GM19023 (cell line): ENCODE data around the gene SERINC3.
"Not testable (repeated sequence)": the region's sequence is repeated elsewhere in the genome, so short reads cannot be mapped to it uniquely, and the experiment has no call there.

Experiments
- ATAC-seq: cut with Tn5 transposase; IDR thresholded peaks from one replicate; pipeline ENCODE4 v1.9.1; 2021; ENCODE audit warnings: mild to moderate bottlenecking, moderate library complexity; ENCODE audit not compliant: unreplicated experiment

SERINC3 gene

GRCh38 chr20:44521484-44522481 lies at the start of gene SERINC3:
Gene SERINC3 (minus strand): TSS chr20:44522070. CDS start chr20:44521951, 119 bp downstream.
- peak; percentile 98 for ATAC-seq

- no peak for ATAC-seq
Measured at GRCh38 chr20:44571362-44571988, 49.6 kb upstream of the SERINC3 start.

DNA sequence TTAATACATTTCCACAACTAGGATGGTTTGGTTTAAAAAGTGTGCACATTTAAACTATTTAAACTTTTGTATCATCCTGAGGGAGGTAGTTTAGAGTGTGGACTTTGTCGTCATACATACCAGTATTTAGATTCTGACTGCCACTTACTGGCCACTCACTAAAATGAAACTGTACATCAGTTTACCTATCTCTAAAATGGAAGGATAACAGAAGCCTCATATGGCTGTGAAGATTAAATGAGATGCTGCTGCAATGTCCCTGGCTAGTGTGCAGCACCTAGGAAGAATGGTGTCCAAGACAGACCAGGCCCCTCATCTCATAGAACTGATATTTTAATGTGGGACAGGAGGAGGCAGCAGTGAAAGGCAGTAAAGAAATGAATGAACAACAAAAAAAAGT lies 48.5 kb upstream of the SERINC3 start:
- ATAC-seq: no peak

DNA sequence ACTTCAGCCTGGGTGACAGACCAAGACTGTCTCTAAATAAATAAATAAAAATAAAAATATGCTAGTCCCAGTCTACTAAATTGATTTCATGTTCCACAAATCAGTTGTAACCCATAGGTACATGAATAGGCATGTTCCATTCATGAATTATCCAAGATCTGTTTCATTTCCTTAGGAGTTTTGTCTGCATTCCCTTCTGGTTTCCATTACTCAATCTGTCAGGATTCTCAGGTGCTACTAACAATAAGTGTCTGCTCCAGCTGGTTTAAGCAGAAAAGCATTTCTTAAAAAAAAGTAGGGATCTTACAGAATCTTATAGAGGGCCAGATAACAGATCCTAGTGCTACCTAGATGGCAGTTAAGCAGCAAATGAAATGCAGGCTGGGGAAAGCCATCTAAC lies 44.9 kb upstream of the SERINC3 start:
- no peak for ATAC-seq

- no peak for ATAC-seq
Measured at GRCh38 chr20:44566018-44566417, 44.1 kb upstream of the SERINC3 start.

GRCh38 chr20:44561876-44562275 lies 40.0 kb upstream of the SERINC3 start:
- ATAC-seq: no peak

DNA sequence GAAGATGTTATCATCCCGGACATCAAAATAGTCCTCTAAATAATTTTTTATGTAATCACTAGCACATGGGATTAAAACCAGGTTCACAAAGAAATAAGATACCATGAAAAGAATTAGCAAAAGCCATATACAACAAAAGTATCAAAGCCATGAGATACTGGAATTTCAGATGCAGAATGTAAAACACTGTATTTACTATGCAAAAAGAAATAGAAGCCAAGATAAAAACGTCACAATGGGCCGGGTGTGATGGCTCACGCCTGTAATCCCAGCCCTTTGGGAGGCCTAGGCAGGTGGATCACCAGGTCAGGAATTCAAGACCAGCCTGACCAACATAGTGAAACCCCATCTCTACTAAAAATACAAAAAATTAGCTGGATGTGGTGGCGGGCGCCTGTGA lies 38.9 kb upstream of the SERINC3 start:
- ATAC-seq: not testable (repeated sequence)

DNA sequence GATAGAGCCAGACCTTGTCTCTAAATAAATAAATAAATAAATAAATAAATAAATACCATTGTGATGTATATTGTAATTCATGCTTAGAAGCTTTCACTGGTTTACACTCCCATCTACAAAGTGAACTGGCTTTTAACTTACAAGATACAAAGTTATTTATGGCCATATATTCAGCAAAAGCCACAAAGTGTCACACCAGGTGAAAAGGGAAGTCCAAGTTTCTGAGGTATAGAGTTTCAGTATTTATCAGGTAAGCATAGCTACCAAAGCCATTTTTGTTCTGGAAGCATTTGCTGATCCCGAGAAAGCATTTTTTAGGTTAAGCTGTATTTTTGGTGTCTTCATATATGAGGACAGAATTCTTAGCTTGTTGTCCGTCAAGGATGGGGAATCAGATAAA lies 38.4 kb upstream of the SERINC3 start:
- ATAC-seq: no peak

- ATAC-seq: no peak
Measured at GRCh38 chr20:44559302-44559701, 37.4 kb upstream of the SERINC3 start.

GRCh38 chr20:44552950-44553908 lies 31.4 kb upstream of the SERINC3 start:
- no peak for ATAC-seq

- no peak for ATAC-seq
Measured at GRCh38 chr20:44552568-44552949, 30.7 kb upstream of the SERINC3 start.

GRCh38 chr20:44552050-44552449 lies 30.2 kb upstream of the SERINC3 start:
- no peak for ATAC-seq

- ATAC-seq: no peak
Measured at GRCh38 chr20:44549123-44549522, 27.3 kb upstream of the SERINC3 start.

DNA sequence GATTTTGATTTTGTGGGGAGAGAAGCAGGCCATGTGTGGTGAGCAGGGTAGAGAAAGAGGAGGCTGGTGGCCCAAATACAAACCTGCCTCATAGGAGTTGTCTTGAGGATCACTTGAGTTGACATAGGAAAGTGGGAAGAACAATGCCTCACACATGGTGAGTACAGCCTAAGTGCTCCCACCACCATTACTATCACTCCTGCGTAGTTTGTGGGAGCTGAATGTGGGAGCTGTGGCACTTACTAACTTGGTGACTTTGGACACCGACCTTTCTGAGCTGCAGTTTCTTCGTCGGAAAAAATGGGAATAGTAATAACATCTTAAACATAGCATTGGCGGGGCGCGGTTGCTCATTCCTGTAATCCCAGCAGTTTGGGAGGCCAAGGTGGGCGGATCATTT lies 25.5 kb upstream of the SERINC3 start:
- ATAC-seq: no peak

DNA sequence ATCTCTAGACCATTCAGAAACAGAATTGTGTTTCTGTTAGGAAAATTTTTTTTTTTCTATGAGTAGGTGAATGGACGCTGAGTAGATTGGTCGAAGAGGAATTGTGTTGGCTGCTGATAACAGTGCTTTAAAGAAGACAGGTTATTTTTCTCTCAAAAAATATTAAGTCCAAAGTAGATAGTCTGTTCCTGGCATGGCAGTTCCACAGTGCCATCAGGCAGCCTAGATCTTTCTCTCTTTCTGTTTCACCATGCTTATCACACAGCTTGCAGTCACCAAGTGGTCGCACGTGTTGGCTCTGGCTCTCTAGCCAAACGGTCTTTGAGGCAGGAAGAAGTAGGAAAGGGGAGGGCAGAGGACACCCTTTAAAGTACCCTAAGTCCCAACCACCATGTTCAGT lies 22.4 kb upstream of the SERINC3 start:
- no peak for ATAC-seq

DNA sequence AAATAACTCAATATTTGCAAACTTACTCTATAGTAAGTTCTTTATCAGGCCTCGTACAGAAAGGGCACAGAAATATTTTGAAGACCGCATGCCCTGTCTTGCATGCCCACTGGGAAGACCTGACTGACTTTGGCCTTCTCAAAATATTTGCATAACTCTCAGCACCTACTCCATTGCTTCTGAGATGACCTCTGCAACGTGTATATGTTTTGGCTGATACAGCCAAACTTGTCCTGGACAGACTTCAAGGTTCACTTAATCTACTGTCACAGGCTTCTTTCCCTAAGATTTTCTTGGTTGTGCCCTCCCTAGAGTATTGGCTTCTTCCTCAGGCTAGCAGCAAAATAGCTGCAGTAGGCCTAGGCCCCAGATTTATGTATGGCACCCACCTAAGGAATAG lies 21.5 kb upstream of the SERINC3 start:
- no peak for ATAC-seq

- ATAC-seq: no peak
Measured at GRCh38 chr20:44542890-44543289, 21.0 kb upstream of the SERINC3 start.

DNA sequence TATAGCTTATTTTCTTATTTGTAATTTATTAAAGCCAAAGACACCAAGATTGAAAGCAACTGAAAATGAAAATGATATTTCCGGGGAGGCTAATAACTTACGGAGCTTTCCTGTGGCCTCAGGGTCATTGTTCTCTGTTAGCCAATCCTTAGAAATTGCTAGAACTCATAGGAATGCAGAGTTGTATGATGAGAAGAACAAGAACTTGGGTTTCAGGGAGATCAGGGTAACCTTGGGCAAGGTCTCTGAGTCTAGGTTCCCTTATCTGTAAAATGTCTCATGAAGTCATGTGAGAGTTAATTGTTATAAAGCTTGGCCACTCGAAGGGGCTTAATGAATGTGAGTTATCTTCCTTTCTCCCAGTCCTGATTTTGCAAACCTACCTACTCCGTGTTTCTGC lies 20.1 kb upstream of the SERINC3 start:
- ATAC-seq: no peak

DNA sequence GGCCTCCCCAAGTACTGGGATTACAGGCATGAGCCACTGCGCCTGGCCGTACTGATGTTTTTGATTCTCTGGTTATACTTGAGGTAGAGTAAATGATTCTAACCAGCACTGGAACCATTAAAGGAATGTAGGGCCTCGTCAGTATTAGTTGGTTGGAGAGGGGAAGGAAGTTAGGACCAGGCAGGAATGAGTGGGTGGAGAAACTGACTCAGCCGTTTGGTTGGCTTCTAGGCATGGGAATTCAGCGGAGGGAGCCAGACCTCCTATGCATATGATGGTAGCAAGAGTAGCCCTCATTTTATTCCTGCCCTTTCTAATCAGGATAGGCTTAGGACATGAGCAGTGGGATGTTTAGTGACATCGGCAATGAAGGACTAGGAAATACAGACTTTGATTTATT lies 19.0 kb upstream of the SERINC3 start:
- no peak for ATAC-seq

DNA sequence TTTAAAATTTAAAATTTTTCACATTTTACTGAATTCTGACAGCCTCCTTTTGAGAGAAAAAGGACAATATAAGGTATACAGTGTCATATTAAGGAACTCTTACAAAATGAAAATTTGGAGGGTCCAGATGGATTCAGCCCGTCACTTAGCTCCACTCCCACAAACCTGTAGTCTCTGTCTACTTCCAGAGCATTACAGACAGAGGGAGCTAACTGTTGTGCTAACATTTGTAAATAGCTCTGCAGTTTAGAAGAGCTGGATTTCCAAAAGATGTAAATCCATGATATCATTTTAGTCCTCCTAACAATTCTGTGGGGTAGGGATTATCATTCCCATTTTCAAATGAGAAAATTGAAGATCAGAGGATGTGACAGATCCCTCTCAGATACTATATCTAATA lies 16.1 kb upstream of the SERINC3 start:
- ATAC-seq: no peak

GRCh38 chr20:44536175-44536574 lies 14.3 kb upstream of the SERINC3 start:
- ATAC-seq: no peak
